GM10266 (cell line): Measurements from ENCODE around the gene ADAMTSL3.
"Not testable (repeated sequence)": the region's sequence is repeated elsewhere in the genome, so short reads cannot be mapped to it uniquely, and the experiment has no call there.

ENCODE experiments used
- DNase-seq: peaks from one replicate; pipeline ENCODE4 v3.0.0; 2012; ENCODE audit errors: extremely low spot score
- TF ChIP-seq, protein P1 (sequence below): IDR thresholded peaks from 2 replicates; pipeline ENCODE4 v1.5.1; 2012; ENCODE audit warnings: mild to moderate bottlenecking, low read depth; ENCODE audit not compliant: control insufficient read depth, insufficient read depth; ENCODE audit errors: missing control alignments

Gene ADAMTSL3

DNA sequence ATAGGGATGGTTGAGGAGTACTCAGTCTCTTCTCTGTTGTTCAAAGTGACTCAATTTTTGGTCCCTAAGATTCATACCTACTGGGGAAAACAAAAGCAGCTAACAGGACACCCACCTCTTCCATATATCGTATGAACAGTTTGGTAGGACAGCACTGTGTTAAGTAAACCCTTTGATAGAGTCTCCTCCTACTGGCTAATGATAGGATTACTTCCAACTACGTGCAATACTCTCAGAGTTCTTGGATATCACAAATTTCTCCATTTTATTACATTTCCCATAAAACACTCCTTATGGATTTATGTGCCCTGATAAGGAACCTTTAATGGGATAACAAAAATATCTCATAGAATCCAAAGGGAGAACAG is 381.5 kb downstream of the ADAMTSL3 start:
- DNase-seq: peak; percentile 39
- TF ChIP-seq, protein P1, sequence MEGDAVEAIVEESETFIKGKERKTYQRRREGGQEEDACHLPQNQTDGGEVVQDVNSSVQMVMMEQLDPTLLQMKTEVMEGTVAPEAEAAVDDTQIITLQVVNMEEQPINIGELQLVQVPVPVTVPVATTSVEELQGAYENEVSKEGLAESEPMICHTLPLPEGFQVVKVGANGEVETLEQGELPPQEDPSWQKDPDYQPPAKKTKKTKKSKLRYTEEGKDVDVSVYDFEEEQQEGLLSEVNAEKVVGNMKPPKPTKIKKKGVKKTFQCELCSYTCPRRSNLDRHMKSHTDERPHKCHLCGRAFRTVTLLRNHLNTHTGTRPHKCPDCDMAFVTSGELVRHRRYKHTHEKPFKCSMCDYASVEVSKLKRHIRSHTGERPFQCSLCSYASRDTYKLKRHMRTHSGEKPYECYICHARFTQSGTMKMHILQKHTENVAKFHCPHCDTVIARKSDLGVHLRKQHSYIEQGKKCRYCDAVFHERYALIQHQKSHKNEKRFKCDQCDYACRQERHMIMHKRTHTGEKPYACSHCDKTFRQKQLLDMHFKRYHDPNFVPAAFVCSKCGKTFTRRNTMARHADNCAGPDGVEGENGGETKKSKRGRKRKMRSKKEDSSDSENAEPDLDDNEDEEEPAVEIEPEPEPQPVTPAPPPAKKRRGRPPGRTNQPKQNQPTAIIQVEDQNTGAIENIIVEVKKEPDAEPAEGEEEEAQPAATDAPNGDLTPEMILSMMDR: peak; percentile 46

GRCh38 chr15:84037301-84037700 is 383.4 kb downstream of the ADAMTSL3 start:
- TF ChIP-seq, protein P1: no peak
- DNase-seq: no peak

GRCh38 chr15:84042434-84043056 is 388.6 kb downstream of the ADAMTSL3 start:
- not testable (repeated sequence) for DNase-seq

GRCh38 chr15:84046064-84046637 is 392.2 kb downstream of the ADAMTSL3 start:
- DNase-seq: no peak
- TF ChIP-seq, protein P1: no peak

DNA sequence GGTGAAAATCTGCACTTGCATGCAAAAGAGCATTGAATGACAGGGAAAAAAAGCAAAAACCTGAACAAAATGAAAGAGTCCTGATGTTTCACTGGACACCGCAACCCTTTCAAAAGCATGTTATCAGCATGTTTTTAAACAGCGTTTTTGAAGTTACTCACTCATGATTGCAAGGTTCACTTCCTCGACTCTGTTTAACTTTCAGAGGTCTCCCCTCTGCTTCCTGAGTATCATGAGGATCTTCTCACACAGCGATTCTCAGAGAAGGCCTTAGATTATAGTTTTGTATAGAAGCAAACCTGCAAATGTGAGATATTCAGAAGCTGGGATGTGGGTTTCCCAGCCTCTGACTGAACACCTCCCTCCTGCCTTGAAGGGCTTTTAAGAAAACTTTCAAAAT is 395.6 kb downstream of the ADAMTSL3 start:
- DNase-seq: not testable (repeated sequence)

GRCh38 chr15:84050076-84050475 is 396.2 kb downstream of the ADAMTSL3 start:
- no peak for DNase-seq
- TF ChIP-seq, protein P1: no peak

GRCh38 chr15:84051146-84051545 is 397.2 kb downstream of the ADAMTSL3 start:
- DNase-seq: not testable (repeated sequence)

- not testable (repeated sequence) for DNase-seq
Measured at GRCh38 chr15:84054544-84054943, 400.6 kb downstream of the ADAMTSL3 start.

- TF ChIP-seq, protein P1: no peak
- no peak for DNase-seq
Measured at GRCh38 chr15:84057714-84058331, 403.9 kb downstream of the ADAMTSL3 start.

DNA sequence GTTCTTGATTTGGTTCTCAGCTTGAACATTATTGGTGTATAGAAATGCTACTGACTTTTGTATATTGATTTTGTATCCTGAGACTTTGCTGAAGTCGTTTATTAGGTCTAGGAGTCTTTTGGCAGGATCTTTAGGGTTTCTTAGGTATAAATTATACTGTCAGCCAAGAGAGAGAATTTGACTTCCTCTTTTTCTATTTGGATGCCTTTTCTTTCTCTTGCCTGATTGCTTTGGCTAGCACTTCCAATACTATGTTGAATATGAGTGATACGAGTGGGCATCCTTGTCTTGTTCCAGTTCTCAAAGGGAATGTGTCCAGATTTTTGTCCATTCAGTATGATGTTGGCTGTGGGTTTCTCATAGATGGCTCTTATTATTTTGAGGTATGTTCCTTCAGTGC is 409.8 kb downstream of the ADAMTSL3 start:
- not testable (repeated sequence) for DNase-seq

DNA sequence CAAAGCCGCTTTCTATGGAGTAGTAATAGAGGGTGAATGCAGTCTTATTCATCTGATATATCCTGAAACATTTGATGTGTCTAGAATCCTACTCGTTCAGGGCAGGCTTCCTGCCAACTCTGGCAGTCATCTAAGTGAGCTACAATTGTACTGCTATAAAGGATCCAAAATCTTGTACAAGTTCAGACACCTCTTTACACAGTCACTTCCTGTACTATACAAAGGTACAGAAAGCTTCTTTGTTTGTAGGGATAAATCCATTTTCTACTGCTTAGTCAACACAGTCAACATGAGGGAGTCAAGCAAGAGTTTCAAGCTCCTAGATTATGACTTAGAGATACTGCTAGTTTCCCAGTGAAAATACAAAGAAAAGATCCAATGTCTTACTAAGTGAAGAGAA is 414.8 kb downstream of the ADAMTSL3 start:
- DNase-seq: not testable (repeated sequence)

- DNase-seq: not testable (repeated sequence)
Measured at GRCh38 chr15:84078038-84078437, 424.1 kb downstream of the ADAMTSL3 start.

- DNase-seq: not testable (repeated sequence)
Measured at GRCh38 chr15:84079325-84079884, 425.5 kb downstream of the ADAMTSL3 start.
